ENCODE results near the gene AGPAT3.

The AGPAT3 gene

DNA sequence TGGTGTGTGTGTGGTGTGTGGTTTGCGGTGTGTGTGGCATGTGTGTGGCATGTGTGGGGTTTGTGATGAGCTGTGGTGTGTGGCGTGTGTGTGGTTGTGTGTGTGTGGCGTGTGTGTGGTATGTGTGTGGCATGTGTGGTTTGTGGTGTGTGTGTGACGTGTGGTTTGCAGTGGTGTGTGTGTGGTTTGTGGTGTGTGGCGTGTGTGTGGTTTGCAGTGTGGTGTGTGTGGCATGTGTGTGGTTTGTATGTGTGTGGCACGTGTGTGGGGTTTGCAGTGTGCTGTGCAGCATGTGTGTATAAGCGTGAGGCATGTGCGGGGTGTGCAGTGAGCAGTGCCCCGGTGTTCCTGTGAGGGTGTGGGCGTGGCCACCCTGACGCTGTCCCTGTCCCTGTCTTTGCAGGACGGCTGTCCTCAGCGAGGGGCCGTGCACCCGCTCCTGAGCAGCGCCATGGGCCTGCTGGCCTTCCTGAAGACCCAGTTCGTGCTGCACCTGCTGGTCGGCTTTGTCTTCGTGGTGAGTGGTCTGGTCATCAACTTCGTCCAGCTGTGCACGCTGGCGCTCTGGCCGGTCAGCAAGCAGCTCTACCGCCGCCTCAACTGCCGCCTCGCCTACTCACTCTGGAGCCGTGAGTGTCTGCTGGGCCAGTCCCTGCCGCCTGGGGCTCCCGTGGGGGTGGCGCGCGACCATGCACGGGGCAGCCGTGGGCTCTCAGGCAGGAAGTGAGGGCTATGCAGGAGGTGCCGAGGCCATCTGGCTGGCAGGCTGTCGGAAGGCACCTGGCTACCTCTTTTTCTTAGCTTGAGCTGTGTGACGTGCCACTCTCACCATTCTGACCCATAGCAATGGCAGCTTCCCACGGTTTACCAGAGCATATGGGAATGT, 94.5 kb downstream of the AGPAT3 start:
- no peak for DNase-seq

- peak; percentile 38 for DNase-seq
These were observed 96.4 kb downstream of the AGPAT3 start for GRCh38 chr21:43961382-43961909.

DNA sequence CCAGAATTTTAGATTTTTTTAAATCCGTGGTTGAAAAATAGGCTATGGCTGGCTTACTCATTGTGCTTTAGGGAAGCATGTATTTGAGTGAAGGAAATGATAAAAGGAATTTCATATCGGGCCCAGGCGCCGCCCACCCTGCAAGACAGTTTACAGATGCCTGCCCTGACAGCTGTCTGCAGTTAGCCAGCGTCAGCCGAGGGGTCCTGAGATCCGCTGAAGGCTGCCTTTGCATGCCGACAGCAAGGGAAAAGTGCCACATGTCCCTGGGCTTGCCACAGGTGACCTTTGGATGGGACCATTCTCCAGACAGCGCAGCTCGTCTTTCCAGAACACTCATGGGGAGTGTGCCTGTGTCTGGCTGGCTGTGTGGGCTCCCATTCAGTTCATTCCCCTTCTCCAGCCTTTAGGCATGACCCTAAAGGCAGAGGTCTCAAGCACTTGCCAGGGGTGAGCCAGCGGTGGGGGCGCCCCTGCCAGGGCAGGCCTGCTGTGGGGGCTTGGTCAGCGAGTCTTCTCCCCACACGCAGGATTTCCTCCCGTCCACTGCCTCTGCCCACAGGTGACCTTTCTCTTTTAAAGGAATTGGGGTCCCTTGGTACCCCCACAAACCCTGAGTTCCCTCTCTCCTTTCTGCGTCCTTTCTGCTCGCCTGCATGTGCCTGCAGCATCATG, 101.0 kb downstream of the AGPAT3 start:
- DNase-seq: no peak

GRCh38 chr21:43966946-43967512, 102.0 kb downstream of the AGPAT3 start:
- no peak for DNase-seq

- no peak for DNase-seq
These were observed 103.0 kb downstream of the AGPAT3 start for GRCh38 chr21:43967981-43968380.

DNA sequence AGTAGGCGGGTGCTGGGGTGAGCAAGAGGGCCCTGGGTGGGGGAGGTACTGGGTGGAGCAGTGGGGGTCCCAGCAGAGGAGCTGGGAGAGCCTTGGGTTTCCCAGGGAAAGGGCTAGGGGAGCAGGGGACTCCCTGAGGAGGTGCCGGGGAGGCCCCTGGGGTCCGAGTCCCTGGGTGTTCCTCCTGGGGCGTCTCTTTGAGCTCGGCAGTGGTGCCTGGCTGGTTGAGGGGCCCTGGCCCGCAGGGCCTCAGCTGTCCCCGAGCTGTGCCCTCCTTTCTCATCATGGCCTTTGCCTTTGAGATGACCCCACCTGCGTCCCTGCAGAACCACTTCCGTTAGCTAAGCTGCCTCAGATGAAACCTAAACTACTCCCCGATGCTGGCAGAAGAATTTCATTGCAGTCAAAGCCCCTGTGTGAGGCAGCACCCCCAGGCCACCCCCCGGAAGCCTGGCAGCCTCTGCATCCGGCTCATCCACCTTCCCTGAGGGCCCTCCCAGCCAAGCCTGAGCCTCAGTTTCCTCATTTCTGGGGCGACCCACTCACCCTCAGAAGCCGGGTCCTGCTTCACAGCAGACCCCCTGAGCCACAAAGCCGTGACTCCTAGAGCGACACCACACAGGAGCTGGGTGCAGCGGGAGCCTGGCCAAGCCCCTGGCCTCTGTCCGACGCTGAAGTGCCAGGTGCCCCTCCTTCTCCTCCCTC, 103.5 kb downstream of the AGPAT3 start:
- no peak for DNase-seq

GRCh38 chr21:43969115-43969444, 104.1 kb downstream of the AGPAT3 start:
- DNase-seq: no peak

DNA sequence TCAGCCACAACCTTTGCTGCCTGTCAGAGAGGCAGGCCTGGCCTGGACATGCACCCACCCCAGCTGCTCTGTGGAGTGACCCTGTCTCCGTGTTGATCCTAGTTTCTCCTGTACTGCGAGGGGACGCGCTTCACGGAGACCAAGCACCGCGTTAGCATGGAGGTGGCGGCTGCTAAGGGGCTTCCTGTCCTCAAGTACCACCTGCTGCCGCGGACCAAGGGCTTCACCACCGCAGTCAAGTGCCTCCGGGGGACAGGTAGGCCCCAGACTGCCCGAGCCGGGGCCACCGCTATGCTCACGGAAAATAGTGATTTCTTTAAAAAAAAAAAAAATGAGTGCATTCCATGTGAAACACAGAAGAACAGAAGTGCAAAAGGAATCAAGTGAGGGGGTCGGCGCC, 105.5 kb downstream of the AGPAT3 start:
- no peak for DNase-seq

- no peak for DNase-seq
These were observed 106.4 kb downstream of the AGPAT3 start for GRCh38 chr21:43971201-43971991.

DNA sequence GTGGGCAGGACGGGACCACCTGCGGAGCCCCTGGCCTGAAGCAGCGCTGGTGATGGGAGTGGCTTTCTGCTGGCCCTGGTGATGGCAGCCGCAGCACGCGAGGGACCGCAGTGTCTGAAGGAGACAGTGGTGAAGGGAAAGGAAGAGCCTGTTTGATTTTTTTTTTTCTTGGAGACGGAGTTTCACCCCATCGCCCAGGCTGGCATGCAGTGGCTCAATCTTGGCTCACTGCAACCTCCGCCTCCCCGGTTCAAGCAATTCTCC, 106.9 kb downstream of the AGPAT3 start:
- no peak for DNase-seq

DNA sequence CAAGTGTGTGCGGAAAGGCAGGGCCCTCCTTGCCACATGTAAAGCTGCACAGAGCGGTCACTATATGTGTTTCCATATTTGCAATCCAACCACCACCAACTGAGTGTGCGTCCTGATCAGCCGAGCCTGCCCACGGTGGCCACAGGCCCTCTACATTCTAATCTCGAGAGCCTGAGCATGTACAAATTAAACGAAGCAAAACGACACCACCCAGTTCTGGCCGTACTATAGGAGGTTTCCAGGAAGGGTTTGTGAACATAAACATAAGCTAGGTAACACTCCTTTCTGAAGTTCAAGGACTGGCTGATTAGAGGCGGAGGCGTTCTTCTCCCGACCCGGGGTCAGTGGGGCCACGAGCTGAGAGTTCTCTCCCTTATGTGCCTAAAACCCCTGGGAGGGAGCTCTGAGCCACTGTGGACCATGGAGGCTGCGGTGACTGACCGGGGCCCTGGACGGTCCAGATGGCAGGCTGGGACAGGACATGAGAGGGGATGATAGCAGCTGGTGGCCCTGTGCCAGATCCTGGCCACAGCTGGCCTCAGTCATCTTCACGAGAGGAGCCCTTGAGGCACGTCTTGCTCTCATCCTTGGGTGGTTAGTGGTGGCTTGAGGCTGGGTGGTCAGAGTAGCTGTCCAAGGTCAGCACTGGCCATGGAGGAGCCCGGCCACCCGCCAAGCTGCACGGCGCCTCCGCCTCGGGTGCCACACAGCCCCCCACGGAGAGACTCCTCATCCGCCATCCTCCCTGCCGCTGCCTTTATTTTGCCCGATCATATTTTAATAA, 108.0 kb downstream of the AGPAT3 start:
- DNase-seq: no peak

DNA sequence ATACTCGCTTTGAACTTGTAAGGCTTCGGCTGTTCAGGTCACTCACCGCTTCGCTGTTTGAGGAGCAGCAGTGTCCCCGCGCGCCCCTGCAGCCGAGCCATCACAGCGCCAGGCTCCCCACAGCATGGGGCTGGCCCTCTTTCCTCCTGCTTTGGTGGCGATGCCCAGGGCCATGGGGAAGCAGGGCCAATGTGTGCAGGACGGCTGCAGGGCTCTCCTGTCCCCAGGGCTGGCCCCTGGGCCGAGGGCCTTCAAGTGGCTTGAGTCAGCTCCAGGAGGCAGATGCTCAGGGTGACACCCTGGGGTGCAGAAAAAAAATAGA, 108.6 kb downstream of the AGPAT3 start:
- no peak for DNase-seq

GRCh38 chr21:43974791-43975468, 109.9 kb downstream of the AGPAT3 start:
- no peak for DNase-seq

- peak; percentile 87 for DNase-seq
These were observed 110.6 kb downstream of the AGPAT3 start for GRCh38 chr21:43975469-43976098.

GRCh38 chr21:43976661-43977060, 111.6 kb downstream of the AGPAT3 start:
- no peak for DNase-seq

GRCh38 chr21:43978060-43978459, 113.0 kb downstream of the AGPAT3 start:
- no peak for DNase-seq

- no peak for DNase-seq
These were observed 114.6 kb downstream of the AGPAT3 start for GRCh38 chr21:43979654-43980053.

DNA sequence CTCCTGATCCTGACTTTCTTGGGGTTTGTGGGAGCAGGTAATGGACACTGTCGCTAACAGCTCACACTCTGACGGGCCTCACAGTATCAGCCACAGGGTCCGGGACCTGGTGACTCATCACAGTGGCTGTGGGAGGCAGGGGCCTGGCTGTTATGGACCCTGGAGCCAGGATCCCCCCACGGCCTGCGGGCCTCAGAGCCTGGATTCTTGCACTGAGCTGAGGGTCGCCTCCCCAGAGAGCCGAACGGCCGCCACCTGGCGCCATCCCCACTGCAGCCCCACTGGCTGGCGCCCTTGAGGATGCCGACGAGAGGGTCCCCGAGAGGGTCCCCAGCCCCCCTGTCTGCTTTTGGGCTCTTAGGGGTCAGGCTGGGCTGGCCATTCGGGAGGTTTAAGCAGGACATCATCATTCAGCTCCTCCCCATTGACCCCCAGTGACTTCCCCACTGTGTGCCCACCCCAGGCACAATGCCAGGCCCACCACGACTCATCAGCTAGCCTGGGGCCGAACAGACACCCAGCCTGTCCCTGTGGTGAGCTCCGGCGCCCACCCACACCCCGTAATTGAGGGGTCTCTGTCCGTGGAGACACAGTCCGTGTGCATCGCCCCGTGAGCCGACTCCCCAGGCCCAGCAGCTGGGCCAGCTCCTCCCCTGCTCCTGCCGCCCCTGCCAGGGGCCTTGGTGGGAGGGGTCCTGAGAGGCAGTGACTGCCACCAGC, 116.3 kb downstream of the AGPAT3 start:
- no peak for DNase-seq

DNA sequence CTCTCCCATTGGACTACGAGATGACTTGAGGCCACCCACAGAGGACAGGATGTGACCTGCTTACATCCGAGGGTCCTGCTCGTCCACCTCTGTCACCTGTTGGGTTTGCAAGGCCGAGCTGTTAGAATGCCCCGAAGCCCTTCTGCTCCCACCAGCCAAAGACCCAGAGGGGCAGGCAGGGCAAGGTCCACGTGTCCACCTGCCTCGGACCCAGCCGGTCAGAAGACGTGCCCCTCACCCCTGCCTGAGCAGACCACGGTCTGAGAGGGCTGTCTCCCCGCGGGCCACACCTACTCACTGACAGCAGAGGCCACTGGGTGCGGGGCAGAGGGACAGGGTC, 116.8 kb downstream of the AGPAT3 start:
- DNase-seq: no peak

GRCh38 chr21:43982489-43983078, 117.6 kb downstream of the AGPAT3 start:
- DNase-seq: no peak

Data from stimulated activated CD4-positive, alpha-beta T cell treated with anti-CD3 and anti-CD28 coated beads, Interleukin-15, amount 100 ng/mL, for 24 hours (primary cell).